ENCODE measurements around the gene POLE2. TPM values are rescaled to one million over a fixed set of nuclear protein-coding genes. Genes with fewer than 3 reads are reported as not detected.
"Not testable (repeated sequence)": the region's sequence is repeated elsewhere in the genome, so short reads cannot be mapped to it uniquely, and the experiment has no call there.

POLE2 gene
- total RNA-seq, 4 donors from 2014 or later: 1.5 to 3.6 TPM; not detected in 2

- ATAC-seq: no peak
Observed at GRCh38 chr14:49659526-49660455, 28.2 kb downstream of the POLE2 start.

GRCh38 chr14:49657500-49657899 lies 30.5 kb downstream of the POLE2 start:
- DNase-seq; intact Hi-C loops (cut with DNase I; ENCODE audit: low total_unique reads); ATAC-seq; H3K27me3 ChIP-seq; H3K36me3 ChIP-seq; H3K9me3 ChIP-seq; H3K27ac ChIP-seq; in situ Hi-C loops (cut with MboI; ENCODE audit: low sequenced_read_pairs in 4 of 4); H3K4me1 ChIP-seq; H3K4me3 ChIP-seq: not testable (repeated sequence)

More at GRCh38 chr14:49659526-49660455, 28.2 kb downstream of the POLE2 start:
- no peak for DNase-seq
- Histone ChIP-seq H3K4me1 (peaks cover 0 to 5% of the 10 kb centered on the region in 2 donors), H3K9me3 (no peaks in the 10 kb centered on the region), H3K4me3 (no peak overlapping the region), H3K27ac (no peak overlapping the region), H3K27me3 (no peaks in the 10 kb centered on the region), H3K36me3 (no peaks in the 10 kb centered on the region)
- no peak for TF ChIP-seq CTCF (IDR thresholded peaks at IDR 0.05 in 4 of 5, conservative IDR thresholded peaks at IDR 0.05 in 1 of 5)
- no peak for TF ChIP-seq POLR2A (IDR thresholded peaks at IDR 0.05)
- in situ Hi-C loops (cut with MboI; ENCODE audit: low sequenced_read_pairs in 4 of 4): no loop called here
- intact Hi-C loops (cut with DNase I; ENCODE audit: low total_unique reads): no loop called here

GRCh38 chr14:49654511-49654910 lies 33.5 kb downstream of the POLE2 start:
- in situ Hi-C loops (cut with MboI; ENCODE audit: low sequenced_read_pairs in 4 of 4): no loop called here
- no peaks in the 10 kb centered on the region for H3K9me3 ChIP-seq

GRCh38 chr14:49653508-49653907 lies 34.5 kb downstream of the POLE2 start:
- no peak for TF ChIP-seq POLR2A (IDR thresholded peaks at IDR 0.05)
- no peak for TF ChIP-seq CTCF (IDR thresholded peaks at IDR 0.05 in 4 of 5, conservative IDR thresholded peaks at IDR 0.05 in 1 of 5)
- H3K9me3 ChIP-seq: no peaks in the 10 kb centered on the region
- DNase-seq (no peak), ATAC-seq (no peak)
- peaks cover 0 to 5% of the 10 kb centered on the region in 2 donors for H3K4me1 ChIP-seq
- H3K36me3 ChIP-seq: no peaks in the 10 kb centered on the region
- no peaks in the 10 kb centered on the region for H3K27me3 ChIP-seq
- no peak overlapping the region for H3K27ac ChIP-seq
- H3K4me3 ChIP-seq: no peak overlapping the region
- in situ Hi-C loops (cut with MboI; ENCODE audit: low sequenced_read_pairs in 4 of 4): no loop called here
- intact Hi-C loops (cut with DNase I; ENCODE audit: low total_unique reads): no loop called here

More at GRCh38 chr14:49654511-49654910, 33.5 kb downstream of the POLE2 start:
- Histone ChIP-seq H3K36me3 (no peaks in the 10 kb centered on the region), H3K27ac (no peak overlapping the region), H3K4me1 (peaks cover 0 to 5% of the 10 kb centered on the region in 2 donors), H3K4me3 (no peak overlapping the region), H3K27me3 (no peaks in the 10 kb centered on the region)
- intact Hi-C loops (cut with DNase I; ENCODE audit: low total_unique reads): no loop called here
- DNase-seq (no peak), ATAC-seq (no peak)
- TF ChIP-seq CTCF (IDR thresholded peaks at IDR 0.05 in 4 of 5, conservative IDR thresholded peaks at IDR 0.05 in 1 of 5): no peak
- TF ChIP-seq POLR2A (IDR thresholded peaks at IDR 0.05): no peak

GRCh38 chr14:49642163-49642562 lies 45.9 kb downstream of the POLE2 start:
- Histone ChIP-seq H3K27me3 (no peaks in the 10 kb centered on the region), H3K4me3 (no peak overlapping the region), H3K27ac (peak overlapping the region; percentile 15 to 73 (median 66)), H3K4me1 (peaks cover 15 to 20% of the 10 kb centered on the region in 2 donors), H3K9me3 (no peaks in the 10 kb centered on the region), H3K36me3 (no peaks in the 10 kb centered on the region)
- ATAC-seq (no peak), DNase-seq (no peak)
- intact Hi-C loops (cut with DNase I; ENCODE audit: low total_unique reads): no loop called here
- TF ChIP-seq CTCF (IDR thresholded peaks at IDR 0.05 in 4 of 5, conservative IDR thresholded peaks at IDR 0.05 in 1 of 5) (no peak), POLR2A (IDR thresholded peaks at IDR 0.05) (no peak)
- in situ Hi-C loops (cut with MboI; ENCODE audit: low sequenced_read_pairs in 4 of 4): loop anchor here in 3 of 4 donors (25.0 kb wide), 2 partner anchors 195 to 470 kb away; partner anchors contain the start of gene VCPKMT (in 2 of the 3)
